Measurements from ENCODE around the gene ADAM10.

The ADAM10 gene

DNA sequence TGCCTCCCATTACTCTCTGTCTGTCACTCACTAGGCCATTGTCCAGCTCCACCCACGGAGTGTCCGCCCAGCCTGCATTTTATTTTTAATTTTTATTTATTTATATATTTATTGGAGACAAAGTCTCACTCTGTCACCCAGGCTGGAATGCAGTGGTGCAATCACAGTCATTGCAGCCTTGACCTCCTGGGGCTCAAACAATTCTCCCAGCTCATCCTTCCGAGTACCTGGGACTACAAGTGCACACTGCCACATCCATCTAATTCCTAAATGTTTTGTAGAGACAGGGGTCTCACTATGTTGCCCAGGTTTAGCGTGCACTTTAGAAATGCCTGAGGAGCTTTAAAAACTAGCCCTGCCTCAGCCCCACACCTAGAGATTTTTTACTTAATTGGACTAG is 176.2 kb downstream of the ADAM10 start:
- DNase-seq: no peak

DNA sequence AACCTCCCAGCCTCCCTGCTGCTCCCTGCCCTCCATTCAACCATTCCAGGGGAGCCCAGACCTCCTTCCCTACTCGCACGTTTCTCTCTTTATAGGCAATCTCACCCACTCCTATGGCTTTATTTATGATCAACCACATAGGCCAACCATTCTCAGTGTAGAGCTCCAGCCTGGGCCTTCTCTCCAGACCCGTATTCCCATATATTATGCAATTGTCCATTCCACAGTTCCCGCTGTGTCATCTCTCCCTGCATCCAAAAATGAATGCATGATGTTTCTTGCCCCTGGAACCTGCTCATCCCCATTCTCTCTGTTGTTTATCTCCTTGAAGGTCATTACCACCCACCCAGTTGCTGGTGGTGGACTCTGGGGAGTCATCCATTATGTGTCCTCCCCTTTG is 177.0 kb downstream of the ADAM10 start:
- no peak for DNase-seq

DNA sequence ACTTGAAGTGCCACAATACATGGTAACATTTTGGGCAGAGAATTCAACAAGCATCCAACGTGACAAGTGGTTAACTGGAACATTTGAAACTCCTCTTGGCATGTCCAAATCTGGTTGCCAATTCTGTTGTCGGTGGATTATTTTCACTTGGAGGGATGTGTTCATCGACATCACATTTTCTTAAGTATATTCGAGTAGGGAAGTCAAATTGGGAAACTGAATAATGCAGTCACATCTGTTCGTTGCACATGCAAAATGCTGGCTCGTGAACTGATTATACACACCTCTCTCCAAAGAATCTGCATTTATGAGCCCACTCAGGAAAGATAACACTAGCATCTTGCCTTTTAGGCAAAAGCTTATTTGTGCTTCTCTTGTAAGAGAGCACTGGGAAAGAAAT is 178.0 kb downstream of the ADAM10 start:
- DNase-seq: no peak

DNA sequence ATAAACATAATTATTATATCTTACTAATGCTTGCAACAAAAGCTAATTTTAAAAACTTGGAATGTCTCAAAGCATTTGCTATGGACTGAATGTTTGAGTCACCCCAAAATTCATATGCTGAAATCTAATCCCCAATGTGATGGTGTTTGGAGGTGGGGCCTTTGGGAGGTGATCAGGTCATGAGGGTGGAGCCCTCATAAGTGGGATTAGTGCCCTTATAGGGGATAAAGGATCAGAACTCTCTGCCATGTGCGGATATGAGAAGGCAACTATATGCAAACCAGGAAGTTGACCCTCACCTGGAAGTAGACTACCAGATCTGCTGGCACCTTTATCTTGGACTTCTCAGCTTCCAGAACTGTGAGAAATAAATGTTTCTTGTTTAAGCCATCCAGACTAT is 180.1 kb downstream of the ADAM10 start:
- no peak for DNase-seq

DNA sequence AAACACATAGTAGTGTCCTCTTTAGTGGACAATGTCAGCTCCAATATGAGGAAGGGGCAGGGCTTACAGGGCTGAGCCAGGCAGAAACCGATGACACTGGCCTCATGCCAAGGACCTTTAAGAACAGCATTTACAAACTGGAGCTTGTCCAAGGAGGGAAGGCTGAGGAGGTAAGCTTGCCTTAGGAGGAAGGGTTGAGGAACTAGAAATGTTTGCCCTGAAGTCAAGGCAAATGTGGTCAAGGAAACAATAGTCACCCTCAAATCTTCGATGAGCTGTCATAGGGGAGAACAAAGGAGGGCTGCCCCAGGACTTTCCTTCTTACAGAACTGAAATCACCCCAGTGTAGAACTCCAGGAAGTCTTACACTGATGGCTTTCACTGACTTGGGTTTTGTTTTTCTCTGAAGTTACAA is 181.3 kb downstream of the ADAM10 start:
- no peak for DNase-seq

DNA sequence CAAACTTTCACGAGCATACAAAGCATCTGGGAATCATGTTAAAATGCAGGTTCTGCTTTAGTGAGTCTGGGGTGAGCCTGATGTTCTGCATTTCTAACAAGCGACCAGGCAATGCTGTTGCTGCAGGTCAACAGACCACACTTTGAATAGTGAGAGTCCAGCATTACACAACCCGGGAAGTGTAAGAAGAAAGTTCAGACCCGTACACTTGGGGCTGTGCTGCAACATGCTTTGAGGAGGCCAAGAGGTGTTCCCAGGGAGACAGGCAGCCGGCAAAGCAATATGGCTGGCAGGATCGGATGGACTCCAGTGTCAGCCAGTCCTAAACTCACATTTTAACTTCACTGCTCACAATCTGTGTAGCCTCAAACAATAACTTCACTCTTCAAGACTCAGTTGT is 183.5 kb downstream of the ADAM10 start:
- no peak for DNase-seq

DNA sequence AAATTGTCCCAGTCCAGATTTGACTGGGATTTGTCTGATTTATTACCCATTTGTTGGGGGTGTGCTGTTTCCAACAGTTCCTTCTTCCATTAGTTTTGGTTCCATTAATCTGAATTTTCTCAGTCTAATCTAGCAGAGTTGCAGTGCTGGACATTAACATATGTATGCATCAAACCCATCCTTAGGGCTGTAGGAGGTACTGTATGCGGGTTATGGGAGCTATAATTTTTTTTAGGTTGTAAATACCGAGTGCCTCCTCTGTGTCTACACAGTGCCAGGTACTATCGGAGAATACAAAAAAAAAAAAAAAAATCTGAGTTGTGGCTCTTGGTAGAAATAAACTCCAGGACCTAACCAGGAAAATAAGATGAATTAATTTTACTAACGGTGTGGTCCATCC is 183.9 kb downstream of the ADAM10 start:
- DNase-seq: no peak

DNA sequence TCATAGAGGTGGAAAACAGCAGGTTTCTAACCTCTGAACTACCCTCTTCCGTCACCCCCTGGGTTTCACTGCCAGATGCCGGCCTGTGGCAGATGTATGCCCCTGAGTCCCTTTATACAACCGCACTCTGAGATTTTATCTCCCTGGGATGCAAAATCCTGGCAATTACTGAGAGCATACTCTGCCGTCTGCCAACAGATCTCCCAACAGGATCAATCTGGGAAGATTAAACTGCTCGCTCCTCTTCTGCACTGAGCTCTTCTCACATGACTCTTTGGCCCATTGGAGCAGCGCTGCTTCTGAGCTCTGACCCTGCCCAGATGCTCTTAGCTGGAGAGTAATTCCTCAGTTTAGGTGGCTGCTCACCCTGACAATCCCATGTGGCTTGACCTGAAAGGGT is 184.5 kb downstream of the ADAM10 start:
- DNase-seq: no peak

DNA sequence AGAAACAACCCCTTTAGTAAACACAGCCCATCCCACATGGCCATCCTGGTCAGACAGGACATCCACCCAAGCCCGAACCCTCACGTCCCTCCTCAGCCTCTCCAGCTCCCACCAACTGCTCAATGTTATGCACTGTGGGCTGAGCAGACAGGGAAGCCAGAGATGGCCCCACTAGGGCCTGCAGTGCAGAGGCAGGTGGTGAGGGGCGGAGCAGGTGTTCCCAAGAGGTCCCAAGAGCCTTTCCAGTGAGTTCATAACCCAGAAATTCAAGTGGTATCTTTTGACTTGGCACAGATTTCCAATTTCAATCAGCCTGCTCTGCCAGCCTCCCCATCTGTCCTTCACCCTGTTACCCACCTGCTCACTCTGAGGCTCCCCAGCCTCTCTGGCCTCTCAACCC is 187.4 kb downstream of the ADAM10 start:
- DNase-seq: no peak

DNA sequence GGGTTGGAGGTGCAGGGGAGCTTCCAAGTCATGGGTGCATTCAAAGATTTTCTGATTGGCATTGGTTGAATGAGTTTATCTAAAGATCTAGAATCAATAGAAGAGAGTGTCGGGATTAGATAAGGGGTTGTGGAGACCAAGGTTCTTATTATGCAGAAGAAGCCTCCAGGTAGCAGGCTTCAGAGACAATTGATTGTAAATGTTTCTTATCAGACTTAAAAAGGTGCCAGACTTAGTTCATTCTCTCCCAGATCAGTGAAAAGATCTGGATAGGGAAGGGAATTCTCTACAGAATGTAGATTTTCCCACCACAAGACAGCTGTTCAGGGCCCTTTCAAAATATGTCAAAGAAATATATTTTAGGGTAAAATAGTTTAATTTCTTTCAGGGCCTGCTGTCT is 188.2 kb downstream of the ADAM10 start:
- DNase-seq: no peak

DNA sequence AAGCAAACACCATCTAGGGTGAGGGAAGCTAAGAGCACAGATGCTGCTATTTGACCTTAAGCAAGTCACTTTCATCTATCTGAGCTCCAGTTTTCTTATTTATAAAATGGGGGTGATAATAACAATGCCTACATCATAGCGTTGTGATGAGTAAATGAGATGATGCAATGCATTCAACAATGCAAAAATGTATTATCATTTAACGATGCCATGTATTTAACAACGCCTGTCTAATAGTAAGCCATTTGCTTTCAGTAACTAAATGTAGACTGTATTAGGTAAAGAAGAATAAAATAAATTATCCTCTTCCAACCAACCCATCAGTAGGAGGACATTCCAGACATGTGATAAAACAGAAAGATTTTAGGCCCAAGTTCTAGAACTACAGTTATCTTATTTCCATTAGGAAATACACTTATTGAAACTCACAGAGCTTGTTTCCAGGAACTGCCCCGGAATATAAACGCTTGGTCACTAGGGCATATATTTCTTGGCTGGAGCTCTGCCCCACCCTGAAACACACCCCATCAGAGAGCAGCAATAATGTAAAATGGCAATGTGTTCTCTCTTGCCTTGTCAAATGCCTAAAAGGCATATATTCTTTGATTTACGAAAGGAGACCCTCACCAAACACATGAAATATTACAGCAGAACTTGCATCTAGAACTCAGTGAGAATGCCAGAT is 189.5 kb downstream of the ADAM10 start:
- no peak for DNase-seq

DNA sequence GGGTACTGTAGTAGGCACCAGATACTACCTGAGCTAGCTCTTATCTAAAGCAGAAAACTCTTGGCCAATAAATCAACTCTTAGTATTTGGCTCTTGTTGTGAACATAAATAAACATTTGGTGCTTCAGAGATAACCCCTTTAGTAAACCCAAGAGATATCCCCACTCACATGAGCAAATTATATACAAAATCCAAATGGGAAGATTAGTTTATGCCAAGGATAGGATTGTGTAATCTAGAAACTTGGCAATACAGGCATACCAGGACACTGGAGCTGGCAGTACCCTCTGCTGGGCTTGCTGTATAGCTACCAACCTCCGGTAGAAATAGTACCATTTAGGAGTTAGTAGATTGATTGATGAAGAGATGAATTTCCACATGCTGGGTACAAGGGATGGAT is 190.7 kb downstream of the ADAM10 start:
- no peak for DNase-seq

DNA sequence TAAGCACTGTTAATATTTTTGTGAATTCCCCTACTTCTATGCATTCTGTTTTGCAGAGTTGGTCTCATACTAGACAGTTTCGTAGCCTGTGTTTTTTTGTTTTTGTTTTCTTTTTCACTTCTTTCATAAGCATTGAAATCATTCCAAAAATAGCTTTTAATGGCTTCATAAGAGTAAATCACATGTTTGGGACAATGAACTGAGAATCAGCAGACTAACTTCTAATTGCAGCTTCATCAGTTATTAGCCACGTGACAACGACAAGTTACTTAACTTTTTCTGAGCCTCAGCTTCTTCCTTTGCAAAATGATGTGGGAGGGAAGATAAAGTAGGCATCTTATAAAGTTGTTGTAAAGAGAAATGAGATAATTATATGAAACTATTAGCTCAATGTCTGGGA is 193.0 kb downstream of the ADAM10 start:
- no peak for DNase-seq

DNA sequence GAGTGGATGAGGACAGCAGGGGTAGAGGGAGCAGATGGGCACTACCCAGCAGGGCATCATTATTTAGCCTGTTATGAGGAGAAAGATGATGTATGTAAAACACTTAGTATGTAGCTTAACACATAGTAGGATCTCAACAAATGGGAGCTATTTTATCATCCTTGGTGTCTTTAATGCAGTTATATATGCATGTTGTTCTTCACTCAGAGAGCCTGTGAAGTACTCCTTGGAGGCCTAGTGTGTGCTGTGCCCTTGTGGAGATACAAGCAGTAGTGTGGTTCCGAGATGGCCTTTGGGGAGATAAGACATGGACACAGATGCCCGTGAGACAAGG is 193.5 kb downstream of the ADAM10 start:
- DNase-seq: no peak

DNA sequence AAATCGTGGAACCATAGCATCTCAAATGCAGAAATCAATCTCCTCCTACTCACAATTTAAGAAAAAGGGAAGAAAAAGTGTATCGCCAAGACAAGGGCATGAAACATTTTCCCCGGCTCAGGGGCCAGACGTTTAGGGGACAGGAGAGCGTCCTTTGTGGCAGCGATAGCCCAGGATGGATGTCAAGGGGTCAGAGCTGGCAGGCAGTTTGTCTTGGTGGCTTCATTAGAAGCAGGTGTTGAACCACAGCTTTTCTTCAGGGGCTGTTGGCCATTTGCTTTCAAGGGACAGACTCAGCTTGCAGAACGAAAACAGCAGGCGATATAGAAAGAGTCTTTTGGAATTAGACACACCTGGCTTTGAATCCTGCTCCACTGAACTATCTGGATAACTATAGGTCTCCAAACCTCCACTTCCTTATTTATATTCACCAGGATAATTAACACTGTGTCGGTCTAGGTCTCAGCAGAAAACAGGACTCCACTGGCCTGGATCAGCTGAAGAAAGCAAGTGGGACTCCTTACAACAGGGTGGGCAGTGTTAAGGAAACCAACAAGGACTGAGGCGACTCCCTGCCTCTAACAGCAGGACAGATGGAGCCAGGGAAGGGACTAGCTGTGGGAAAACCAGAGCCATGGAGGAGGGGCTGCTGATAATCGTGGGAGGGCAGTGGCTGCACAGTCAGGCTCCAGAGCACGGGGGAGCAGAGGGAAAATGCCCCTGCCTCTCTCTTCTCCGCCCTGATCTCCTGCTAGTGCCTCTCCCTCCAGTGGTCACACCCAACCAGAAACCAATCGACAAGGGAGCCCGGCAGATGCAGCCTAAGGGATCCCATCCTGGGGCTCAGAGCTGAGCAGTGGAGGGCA is 194.1 kb downstream of the ADAM10 start:
- no peak for DNase-seq

DNA sequence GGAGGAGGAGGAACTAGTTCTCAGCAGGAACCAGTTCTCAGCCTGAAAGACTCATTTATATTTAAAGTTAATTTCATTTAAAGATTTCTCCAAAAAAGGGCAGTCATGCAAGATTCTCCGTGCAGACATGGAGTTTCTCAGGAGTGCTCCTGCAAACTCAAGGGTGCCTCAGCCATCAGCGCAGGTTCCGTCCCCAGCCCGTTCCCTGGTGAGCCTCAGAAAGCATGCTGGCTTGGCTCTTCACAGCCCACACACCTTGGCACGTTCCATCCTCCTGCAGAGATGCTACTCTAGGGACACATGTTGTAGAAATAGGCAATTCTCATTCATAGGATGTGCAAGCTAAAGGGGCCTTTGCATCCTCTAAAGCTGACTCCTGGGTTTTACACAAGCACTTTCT is 194.7 kb downstream of the ADAM10 start:
- no peak for DNase-seq

DNA sequence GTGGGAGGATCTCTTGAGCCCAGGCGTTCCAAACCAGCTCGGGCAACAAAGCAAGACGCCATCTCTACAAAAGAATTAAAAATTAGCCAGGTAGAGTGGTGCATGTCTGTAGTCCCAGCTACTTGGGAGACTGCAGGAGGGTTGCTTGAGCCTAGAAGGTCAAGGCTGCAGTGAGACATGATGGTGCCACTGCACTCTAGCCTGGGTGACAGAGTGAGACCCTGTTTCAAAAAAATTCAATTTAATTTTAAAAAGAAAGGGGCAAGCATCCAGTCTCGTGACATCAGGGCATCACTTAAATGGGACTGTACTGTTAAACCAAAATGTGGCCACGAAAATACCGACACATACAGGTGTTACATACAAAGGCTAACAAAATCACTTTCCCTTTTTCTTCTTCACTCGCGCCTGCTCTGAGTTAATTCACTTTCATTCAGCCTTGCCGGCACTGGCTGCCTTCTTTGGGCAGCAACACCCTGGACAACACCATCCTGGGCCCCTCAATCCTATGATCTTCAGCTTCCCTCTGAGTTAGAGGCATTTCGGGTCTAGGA is 196.1 kb downstream of the ADAM10 start:
- no peak for DNase-seq

DNA sequence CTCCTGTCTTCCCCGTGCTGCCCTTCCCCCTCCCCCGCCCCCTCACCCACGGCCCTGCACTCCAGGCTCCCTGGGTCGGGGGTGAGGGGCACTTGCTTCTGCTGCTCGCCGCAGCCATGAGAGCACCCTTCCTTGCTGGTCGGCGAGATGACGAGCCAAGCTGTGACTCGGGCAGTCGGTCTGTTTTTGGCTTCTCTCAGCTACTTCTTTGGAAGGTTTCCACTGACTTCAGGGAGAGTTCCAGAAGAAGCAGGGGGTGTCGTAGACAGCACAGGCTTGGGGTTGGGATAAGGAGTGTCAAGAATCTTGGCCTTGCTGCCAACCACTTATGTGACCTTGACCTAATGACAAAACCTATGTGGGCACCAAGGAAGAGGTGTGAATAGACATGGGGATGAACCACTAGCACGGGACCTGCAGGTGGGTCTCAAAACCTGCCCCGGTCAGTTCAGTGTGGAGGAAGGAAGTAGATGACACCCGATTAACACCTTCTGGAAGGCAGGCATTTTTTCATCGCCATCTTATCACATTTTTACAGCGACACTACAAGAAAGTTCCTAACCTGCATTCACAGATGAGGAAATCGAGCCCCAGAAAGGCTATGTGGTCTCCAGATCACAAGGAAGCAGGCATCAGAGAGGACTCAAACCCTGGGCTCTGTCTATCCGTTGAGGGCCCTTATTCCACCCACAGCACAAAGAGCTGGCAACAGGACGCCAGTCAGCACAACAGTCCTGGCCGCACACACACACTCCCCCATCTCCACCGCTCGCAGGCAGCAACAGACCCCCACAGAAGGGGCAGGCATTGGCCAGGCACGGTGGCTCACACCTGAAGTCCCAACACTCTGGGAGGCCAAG is 196.8 kb downstream of the ADAM10 start:
- DNase-seq: no peak

DNA sequence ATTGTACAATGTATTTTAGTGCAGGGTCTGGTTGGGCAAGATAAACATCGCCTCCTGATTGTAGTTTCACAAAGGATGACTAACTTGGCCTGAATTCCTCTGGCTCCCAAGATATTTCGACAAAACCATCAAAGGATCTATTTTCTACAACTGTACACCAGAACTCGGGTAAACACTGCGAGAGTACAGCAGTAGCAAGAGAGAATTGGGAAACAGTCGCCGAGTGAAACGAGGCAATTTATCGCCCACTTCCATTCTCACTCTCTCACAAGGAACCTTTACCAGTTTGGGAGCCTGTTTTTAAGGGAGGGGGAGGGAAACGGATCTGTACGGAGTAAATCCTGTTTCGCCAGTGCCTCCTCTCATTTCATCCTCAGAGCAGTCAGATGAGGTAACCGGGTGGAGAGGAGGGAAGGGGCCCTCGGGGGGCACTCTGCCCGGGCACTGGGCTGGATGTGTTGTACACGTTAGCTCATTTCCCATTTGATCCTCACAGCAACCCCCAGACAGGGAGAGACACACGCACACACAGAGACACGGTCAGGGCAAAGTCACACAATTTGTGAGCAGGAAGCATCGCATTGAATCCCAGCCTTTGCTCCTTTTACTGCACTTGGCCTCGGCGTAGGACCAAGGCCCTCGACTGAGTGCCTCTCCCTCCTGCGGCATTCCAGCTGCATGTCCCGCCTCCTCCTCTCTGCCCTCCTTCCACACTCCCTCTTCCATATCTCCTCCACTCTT is 197.6 kb downstream of the ADAM10 start:
- DNase-seq: no peak

DNA sequence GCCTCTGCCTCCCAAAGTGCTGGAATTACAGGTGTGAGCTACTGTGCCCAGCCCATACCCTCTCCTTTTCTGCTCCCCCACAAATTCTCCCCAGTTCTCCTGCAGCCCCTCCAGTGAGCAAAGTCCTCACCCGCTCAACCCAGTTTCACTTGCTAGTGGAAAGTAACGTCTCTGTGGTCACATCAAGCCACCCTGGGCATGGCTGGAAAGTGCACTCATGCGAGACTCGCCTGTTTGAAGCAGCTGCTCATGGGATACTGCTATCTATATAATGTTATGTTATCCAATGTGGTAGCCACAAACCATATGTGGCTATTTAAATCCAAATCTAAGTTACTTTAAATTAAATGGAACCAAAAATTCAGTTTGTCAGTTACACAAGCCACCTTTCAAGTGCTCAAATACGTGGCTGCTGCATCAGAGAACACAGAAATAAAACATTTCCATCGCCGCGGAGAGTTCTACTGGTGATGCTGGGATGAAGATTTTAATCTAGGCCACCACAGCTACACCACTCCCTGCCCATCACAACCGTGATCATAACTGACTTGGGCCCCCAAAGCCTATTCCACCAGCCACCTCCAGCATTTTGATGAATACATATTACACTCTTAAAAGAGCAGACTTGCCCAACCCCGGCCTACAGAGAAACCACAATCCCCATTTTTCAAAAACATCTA is 198.3 kb downstream of the ADAM10 start:
- no peak for DNase-seq

DNA sequence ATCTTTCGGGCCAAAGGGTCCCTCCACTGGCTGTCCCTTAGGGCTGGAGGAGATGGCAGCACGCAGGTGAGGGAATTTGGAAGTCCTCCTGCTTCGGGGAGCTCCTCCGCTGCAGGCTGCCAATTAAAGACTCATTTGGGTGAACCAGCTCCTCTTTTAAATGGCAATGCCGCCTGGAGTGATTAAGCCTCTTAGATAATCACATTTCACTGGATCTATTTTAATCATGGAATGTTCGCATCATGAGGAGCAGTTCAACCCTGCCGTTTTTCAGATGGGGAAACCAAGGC is 199.8 kb downstream of the ADAM10 start:
- no peak for DNase-seq
